ENCODE results near the gene B4GALNT1. TPM values are rescaled to one million over a fixed set of nuclear protein-coding genes. Genes with fewer than 3 reads are reported as not detected.

Gene B4GALNT1
- total and polyA plus RNA-seq, 2 of the 13 experiments (the other 11 are each of a cell fraction or from before 2014, with no cell fraction given) = 4.5 to 5.4 TPM

- peaks cover 32% of the 10 kb centered on the region for H3K4me1 ChIP-seq (ENCODE audit: insufficient read depth, low read length)
- no peak overlapping the region for H3K9ac ChIP-seq (ENCODE audit: insufficient read depth, low read depth, low read length)
- POLR2A ChIA-PET = interaction anchor here (1.1 to 1.9 kb wide), 2 partner anchors 23 to 30 kb away, joined by 3 to 9 read pairs; partner anchors contain the start of gene PIP4K2C
- no peak for DNase-seq (ENCODE audit: low spot score)
- no peaks in the 10 kb centered on the region for H3K79me2 ChIP-seq (ENCODE audit: insufficient read depth, low read length)
- H3K27me3 ChIP-seq (ENCODE audit: control insufficient read depth in 1 of 2, insufficient read depth in 2 of 2, low read length in 2 of 2) = peaks cover 0 to 14% of the 10 kb centered on the region in 2 experiments; a peak in 2 of 5 replicates
- H3K4me2 ChIP-seq (ENCODE audit: low read depth, low read length) = no peak overlapping the region
- no peaks in the 10 kb centered on the region for H4K20me1 ChIP-seq (ENCODE audit: insufficient read depth, low read length)
- ATAC-seq = no peak
- H3K27ac ChIP-seq (ENCODE audit: extremely low read length, insufficient read depth, low read length) = no peak overlapping the region
- intact Hi-C loops (cut with micrococcal nuclease; ENCODE audit: unreplicated experiment) = no loop called here
- in situ Hi-C loops (cut with HindIII; ENCODE audit: extremely low pct_ligation_motif_present, low pct_unique_long_range_greater_than_20kb) = no loop called here
- H3K9me3 ChIP-seq (ENCODE audit: low read length) = no peaks in the 10 kb centered on the region
- no peak for FAIRE-seq
- H3K4me3 ChIP-seq (replicated peaks in 1 of 3; ENCODE audit: insufficient read depth in 1 of 3, low read depth in 2 of 3, low read length in 3 of 3) = no peak overlapping the region
- 83% methylated on average over 10 of the region's 10 CpGs for WGBS (ENCODE audit: low lambda C conversion rate)
- no peak overlapping the region for H2AFZ ChIP-seq (ENCODE audit: low read length)
- no TSS peak for BruUV-seq (replicated peaks)
- CTCF ChIA-PET (ENCODE audit: low intra/inter-chr PET ratio, low total read pairs) = no interaction called here
- no peaks in the 10 kb centered on the region for H3K36me3 ChIP-seq (replicated peaks in 1 of 2; ENCODE audit: control insufficient read depth in 1 of 2, insufficient read depth in 2 of 2, low read length in 2 of 2)
- TF ChIP-seq GTF3A (CRISPR knock-in tag; conservative IDR thresholded peaks at IDR 0.05) = no peak
- no peak for TF ChIP-seq TIGD3 (CRISPR knock-in tag; IDR thresholded peaks at IDR 0.05; ENCODE audit: borderline replicate concordance)
- TF ChIP-seq KIAA2018 (CRISPR knock-in tag; IDR thresholded peaks at IDR 0.05; ENCODE audit: borderline replicate concordance) = no peak
- TF ChIP-seq ZBTB21 (CRISPR knock-in tag; IDR thresholded peaks at IDR 0.05) = no peak
- TF ChIP-seq ZIK1 (CRISPR knock-in tag; IDR thresholded peaks at IDR 0.05; ENCODE audit: borderline replicate concordance, low read depth) = no peak
- no peak for TF ChIP-seq ZNF382 (CRISPR knock-in tag; IDR thresholded peaks at IDR 0.05; ENCODE audit: borderline replicate concordance)
- no peak for TF ChIP-seq ZNF710 (CRISPR knock-in tag; IDR thresholded peaks at IDR 0.05; ENCODE audit: borderline replicate concordance)
- no peak for TF ChIP-seq ZNF367 (CRISPR knock-in tag; IDR thresholded peaks at IDR 0.05; ENCODE audit: borderline replicate concordance)
Measured at GRCh38 chr12:57613427-57614109, 19.4 kb downstream of the B4GALNT1 start.
